Rectal smooth muscle tissue (tissue), 1 donor: Measurements from ENCODE around the gene FBXO11.

Experiments used
- H3K27ac ChIP-seq: one replicate; pipeline ENCODE4 v1.7.0; 2013; ENCODE audit warnings: low read depth, low read length, inconsistent platforms
- H3K27me3 ChIP-seq: one replicate; pipeline ENCODE4 v1.7.0; 2013; ENCODE audit warnings: low read length; ENCODE audit not compliant: control insufficient read depth, insufficient read depth
- H3K36me3 ChIP-seq: one replicate; pipeline ENCODE4 v1.7.0; 2013; ENCODE audit warnings: low read length; ENCODE audit not compliant: control insufficient read depth, insufficient read depth
- H3K4me1 ChIP-seq: one replicate; pipeline ENCODE4 v1.7.0; 2013; ENCODE audit warnings: low read length; ENCODE audit not compliant: control insufficient read depth, insufficient read depth
- H3K4me3 ChIP-seq: one replicate; pipeline ENCODE4 v1.7.0; 2013; ENCODE audit warnings: low read length
- H3K9ac ChIP-seq: one replicate; pipeline ENCODE4 v1.7.0; 2013; ENCODE audit warnings: low read length

The FBXO11 gene

DNA sequence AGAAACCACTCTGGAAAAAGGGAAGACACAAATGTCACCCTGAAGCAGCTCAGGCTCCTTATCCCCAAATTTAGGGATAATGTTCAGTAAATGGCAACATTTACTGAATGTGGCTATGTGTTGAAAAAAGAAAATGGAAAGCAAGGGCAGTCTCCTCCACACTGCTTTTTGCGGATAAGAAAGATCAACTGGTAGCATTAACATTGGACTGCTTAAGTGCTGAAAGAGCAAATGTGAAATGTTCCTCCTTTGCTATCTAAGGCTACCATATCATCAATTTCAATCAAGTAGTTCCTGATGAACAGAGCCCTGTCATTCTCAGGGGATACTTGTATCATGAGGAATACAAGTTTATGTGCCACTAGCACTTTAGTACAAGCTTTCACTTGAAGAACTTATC lies 12.5 kb downstream of the FBXO11 start:
- Histone ChIP-seq H3K4me1 (peaks cover 14% of the 10 kb centered on the region), H3K27me3 (no peaks in the 10 kb centered on the region), H3K9ac (no peak overlapping the region), H3K36me3 (no peaks in the 10 kb centered on the region), H3K4me3 (no peak overlapping the region), H3K27ac (no peak overlapping the region)

DNA sequence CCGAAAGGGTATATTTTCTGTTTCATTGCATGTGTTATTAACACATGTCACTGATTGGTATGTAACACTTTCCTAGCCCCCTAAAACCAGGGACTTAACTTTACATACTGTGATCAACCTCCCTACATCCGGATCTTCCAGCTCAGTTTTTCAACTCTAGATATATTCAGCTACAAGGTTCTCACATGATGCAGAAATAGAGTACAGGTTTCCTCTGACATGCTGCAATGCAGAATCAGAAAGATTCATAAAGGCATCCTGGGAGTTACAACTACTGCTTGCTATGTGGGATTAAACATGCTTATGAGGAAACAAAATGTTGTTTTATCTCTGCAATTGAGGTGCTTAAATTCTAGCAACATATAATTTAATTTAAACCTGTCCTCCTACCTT lies 14.0 kb downstream of the FBXO11 start:
- H3K4me1 ChIP-seq, result peaks cover 18% of the 10 kb centered on the region
- no peak overlapping the region for H3K4me3 ChIP-seq
- no peak overlapping the region for H3K27ac ChIP-seq
- no peak overlapping the region for H3K9ac ChIP-seq
- no peaks in the 10 kb centered on the region for H3K36me3 ChIP-seq
- no peaks in the 10 kb centered on the region for H3K27me3 ChIP-seq

DNA sequence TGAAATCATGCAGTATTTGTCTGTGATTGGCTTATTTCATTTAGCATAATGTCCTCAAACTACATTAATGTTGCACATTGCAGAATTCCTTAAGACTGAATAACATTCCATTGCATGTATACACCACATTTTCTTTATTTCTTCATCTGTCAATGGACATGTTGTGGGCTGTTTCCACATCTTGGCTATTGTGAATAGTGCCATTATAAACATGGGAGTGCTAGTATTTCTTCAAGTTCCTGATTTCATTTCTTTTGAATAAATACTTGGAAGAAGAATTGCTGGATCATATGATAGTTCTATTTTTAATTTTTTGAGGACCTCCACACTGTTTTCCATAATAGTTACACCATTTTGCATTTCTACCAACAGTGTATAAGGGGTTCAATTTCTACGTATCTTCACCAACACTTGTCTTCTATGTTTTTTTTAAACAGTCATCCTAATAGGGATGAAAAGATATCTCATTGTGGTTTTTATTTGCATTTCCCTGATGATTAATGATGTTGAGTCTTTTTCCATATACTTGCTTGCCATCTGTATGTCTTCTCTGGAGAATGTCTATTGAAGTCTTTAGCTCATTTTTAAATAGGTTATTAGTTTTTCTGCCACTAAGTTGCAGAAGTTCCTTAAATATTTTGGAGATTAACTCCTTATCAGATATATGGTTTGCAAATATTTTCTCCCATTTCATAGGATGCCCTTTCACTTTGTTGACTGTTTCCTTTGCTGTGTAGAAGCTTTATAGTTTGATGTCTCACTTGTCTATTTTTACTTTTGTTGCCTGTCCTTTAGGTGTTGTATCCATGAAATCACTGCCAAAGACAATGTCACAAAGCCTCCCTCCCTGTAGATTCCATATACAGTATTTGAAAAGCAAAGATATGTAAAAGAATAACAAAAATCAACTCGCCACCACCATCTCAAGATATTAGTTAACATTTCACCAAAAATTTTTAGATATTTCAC lies 14.6 kb downstream of the FBXO11 start:
- Histone ChIP-seq H3K27me3 (no peaks in the 10 kb centered on the region), H3K36me3 (no peaks in the 10 kb centered on the region), H3K4me1 (peaks cover 18% of the 10 kb centered on the region), H3K9ac (no peak overlapping the region), H3K4me3 (no peak overlapping the region), H3K27ac (no peak overlapping the region)

DNA sequence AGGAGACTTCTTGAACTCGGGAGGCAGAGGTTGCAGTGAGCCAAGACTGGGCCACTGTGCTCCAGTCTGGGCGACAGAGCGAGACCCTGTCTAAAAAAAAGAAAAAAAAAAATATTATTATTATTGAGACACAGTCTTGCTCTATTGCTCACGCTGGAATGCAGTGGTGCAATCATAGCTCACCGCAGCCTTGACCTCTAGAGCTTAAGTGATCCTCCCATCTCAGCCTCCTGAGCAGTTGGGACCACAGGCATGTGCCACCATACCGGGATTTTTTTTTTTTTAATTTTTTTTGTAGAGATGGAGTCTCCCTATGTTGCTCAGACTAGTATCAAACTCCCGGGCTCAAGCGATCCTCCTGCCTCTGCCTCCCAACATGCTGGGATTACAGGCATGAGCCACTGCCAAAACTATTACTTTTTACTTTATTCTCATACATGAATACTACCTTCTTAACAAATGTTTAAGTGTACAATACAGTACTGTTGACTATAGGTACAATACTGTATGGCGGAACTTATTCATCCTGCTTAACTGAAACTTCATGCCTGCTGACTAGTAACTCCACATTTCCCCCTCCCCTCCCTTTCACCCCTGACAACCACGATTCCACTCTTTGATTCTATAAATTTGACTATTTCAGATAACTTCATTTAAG lies 15.5 kb downstream of the FBXO11 start:
- Histone ChIP-seq H3K9ac (no peak overlapping the region), H3K4me3 (no peak overlapping the region), H3K27ac (no peak overlapping the region), H3K36me3 (no peaks in the 10 kb centered on the region), H3K27me3 (no peaks in the 10 kb centered on the region), H3K4me1 (peaks cover 18% of the 10 kb centered on the region)

DNA sequence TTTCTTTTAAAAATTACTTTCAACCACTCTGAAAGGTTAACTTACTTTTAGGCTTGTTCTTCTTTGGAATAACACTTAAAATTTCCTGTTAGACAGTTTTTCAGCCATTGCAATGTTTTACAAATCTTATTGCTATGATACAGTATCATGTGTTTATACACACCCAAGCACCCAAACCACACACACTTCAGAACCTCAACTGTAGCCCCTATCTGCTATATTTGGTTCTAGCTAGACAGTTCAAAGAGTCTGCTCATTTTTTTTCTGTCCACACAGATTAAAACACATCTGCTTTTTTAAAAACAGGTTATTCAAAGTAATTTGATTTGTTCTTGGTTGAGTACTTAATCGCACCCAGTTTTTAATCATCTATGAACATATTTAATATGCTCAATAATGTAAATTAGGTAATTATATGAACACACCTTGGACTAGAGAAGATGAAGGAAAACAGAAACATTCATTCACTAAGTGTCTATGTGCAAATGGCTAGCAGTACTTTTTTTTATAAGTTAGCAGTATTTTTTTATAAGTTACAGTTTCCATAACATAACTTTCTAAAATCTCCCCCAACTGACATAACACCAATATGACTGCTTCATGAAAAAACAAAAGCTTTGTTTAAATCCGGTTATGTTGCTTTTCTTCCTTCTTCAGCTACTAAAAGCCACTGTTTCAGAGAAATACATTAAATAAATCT lies 17.6 kb downstream of the FBXO11 start:
- Histone ChIP-seq H3K4me3 (no peak overlapping the region), H3K9ac (no peak overlapping the region), H3K27me3 (no peaks in the 10 kb centered on the region), H3K27ac (no peak overlapping the region), H3K4me1 (peaks cover 11% of the 10 kb centered on the region), H3K36me3 (no peaks in the 10 kb centered on the region)

DNA sequence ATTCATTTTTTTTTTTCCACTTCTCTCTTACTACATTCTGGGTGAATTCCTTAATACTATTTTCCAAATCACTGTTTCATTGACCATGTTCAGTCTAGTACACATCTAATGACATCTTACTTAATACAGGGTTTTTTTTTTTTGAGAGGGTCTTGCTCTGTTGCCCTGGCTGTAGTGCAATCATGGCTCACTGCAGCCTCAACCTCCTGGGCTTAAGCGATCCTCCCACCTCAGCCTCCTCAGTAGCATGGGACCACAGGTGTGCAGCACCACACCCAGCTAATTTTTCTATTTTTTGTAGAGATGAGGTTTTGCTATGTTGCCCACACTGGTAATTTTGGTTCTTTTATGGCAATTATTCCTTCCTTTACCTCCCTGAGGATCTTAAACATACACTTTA lies 29.4 kb downstream of the FBXO11 start:
- H3K4me1 ChIP-seq, result no peaks in the 10 kb centered on the region
- no peaks in the 10 kb centered on the region for H3K27me3 ChIP-seq
- H3K4me3 ChIP-seq, result no peak overlapping the region
- no peak overlapping the region for H3K27ac ChIP-seq
- no peaks in the 10 kb centered on the region for H3K36me3 ChIP-seq
- no peak overlapping the region for H3K9ac ChIP-seq

DNA sequence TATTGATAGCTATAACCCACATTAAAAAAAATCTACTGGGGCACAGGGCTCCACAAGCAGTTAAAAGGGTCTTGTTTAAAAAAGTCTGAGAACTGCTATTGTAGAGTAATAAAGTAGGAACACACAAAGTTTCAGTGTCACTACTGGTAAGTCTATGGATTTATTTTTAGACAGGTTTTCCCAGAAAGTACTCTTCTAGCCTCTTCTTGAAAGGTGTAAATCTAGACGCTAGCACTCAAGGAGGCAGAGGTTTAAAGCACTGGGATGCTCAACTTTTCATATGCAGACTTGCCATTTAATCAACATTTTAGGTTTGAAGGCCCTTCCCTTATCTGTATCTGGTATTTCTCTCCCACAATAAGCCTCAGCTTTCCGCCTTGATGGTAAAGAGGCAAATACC lies 33.4 kb downstream of the FBXO11 start:
- H3K27ac ChIP-seq, result no peak overlapping the region
- H3K27me3 ChIP-seq, result no peaks in the 10 kb centered on the region
- H3K4me3 ChIP-seq, result no peak overlapping the region
- H3K9ac ChIP-seq, result no peak overlapping the region
- no peaks in the 10 kb centered on the region for H3K36me3 ChIP-seq
- peaks cover 7% of the 10 kb centered on the region for H3K4me1 ChIP-seq

DNA sequence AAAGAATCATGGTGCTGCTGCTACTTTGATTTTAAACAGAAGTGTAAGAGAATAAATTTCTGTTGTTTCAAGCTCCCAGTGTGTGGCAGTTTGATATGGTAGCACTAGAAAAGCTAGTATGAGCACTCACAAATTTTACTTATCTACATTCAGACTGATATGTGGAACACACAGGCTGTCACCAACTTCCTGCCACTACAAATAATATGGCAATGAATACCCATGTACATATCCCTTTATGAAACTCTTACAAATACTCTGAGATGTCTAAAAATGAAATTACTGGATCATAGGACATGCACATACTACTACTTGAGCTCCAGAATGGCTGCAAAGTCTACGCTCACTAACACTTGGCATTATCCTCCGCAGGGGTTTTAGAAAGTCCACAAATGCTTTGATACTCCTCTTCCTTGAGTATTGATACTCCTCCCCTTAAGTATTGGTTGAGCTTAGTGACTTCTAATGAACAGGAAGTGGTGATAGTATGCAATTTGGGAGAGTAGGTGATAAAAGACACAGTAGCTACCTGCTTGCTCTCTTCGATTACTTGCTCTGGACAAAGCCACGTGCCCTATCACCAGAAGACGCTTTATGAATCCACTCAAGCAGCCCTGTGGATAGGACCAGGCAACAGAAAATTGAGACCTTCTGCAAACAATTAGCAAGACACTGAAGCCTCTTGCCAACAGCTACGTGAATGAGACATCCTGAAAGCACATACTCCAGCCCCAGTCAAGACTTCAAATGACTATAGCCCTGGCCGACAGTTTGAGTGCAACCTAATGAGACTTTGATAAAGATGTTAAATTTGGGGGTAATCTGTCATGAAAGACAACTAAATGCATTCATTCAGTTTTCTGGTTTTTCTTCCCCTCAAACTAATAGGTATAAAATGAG lies 35.4 kb downstream of the FBXO11 start:
- Histone ChIP-seq H3K4me1 (peaks cover 7% of the 10 kb centered on the region), H3K4me3 (no peak overlapping the region), H3K27me3 (no peaks in the 10 kb centered on the region), H3K27ac (no peak overlapping the region), H3K36me3 (no peaks in the 10 kb centered on the region), H3K9ac (no peak overlapping the region)

DNA sequence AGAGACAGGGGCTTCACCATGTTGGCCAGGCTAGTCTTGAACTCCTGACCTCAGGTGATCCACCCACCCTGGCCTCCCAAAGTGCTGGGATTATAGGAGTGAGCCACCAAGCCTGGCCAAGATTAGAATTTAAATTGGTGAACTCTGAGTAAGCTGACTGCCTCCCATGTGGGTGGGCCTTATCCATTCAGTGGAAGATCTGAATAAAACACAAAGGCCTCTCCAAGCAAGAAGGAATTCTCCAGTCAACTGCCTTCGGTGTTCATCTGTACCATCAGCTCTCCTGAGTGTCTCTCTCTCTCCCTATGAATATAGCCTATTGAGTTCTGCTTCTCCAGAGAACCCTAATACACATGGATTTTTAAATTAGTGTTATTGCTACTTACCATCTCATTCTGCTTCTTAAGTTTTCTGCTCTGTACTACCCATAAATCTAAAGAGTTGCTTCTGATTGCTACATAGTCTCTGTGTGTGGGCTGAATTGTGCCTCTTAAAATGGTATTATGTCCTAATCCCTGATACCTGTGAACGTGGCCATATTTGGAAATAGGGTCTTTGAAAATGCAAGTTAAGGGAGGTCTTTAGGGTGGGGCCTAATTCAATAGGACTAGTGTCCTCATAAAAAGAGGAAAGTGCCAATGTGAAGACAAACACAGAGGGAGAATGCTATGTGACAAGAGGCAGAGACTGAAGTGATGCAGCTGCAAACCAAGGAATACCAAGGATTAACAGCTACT lies 36.3 kb downstream of the FBXO11 start:
- Histone ChIP-seq H3K27ac (no peak overlapping the region), H3K9ac (no peak overlapping the region), H3K27me3 (no peaks in the 10 kb centered on the region), H3K36me3 (no peaks in the 10 kb centered on the region), H3K4me1 (peaks cover 7% of the 10 kb centered on the region), H3K4me3 (no peak overlapping the region)

DNA sequence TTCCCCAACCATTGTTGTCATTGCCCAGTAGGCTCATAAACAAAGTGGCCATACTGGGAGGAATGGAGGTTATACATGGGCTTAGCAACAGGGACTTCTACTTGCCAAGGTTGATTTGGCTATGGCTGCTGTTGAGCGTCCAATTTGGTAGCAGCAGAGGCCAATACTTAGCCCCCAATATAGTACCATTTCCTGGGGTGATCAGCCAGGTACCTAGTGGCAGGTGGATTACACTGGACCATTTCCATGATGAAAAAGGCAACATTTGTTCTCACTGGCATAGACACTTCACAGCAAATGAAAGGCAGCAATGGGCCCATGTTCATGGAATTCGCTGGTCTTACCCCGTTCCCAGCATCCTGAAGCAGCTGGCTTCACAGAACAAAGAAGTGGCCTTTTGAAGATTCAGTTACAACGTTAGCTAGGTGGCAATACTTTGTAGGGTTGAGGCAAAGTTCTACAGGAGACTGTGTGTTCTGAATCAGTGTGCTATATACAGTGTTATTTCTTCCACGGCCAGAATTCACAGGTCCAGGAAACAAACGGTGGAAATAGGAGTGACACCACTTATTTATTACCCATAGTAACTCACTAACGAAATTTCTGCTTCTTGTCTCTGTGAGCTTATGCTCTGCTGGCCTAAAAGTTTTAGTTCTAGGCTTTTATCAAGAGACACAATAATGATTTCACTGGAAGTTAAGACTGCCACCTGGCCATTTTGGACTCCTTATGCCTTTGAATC lies 37.5 kb downstream of the FBXO11 start:
- Histone ChIP-seq H3K4me3 (no peak overlapping the region), H3K36me3 (no peaks in the 10 kb centered on the region), H3K4me1 (peaks cover 7% of the 10 kb centered on the region), H3K9ac (no peak overlapping the region), H3K27me3 (no peaks in the 10 kb centered on the region), H3K27ac (no peak overlapping the region)

DNA sequence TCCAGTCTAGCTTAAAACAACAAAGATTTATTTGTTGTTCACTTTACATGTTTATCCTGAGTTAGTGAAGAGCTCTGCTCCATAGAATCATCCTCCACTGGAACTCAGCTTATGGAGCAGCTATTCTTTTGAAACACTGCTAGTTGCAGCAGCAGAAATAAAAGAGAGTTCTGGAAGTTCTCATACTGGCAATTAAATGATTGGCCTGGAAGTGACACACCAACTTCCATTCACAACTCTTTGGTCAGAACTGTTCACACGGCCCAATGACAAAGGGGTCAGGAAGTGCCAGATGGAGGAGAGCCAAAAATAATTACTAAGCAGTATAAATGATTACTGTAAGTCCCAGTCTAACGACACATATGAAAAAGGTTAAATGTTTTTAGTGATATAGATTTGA lies 39.1 kb downstream of the FBXO11 start:
- Histone ChIP-seq H3K9ac (no peak overlapping the region), H3K4me1 (peaks cover 7% of the 10 kb centered on the region), H3K36me3 (no peaks in the 10 kb centered on the region), H3K4me3 (no peak overlapping the region), H3K27me3 (no peaks in the 10 kb centered on the region), H3K27ac (peak overlapping the region; percentile 42)
